Keratinocyte (primary cell): Measurements from ENCODE around the gene OTUD4. TPM values are rescaled to one million over a fixed set of nuclear protein-coding genes. Genes with fewer than 3 reads are reported as not detected.

ENCODE experiments used
- DNase-seq: peaks from one replicate; pipeline ENCODE4 v3.0.0-alpha.2; 2011; ENCODE audit warnings: low read depth, missing footprints, low spot score
- FAIRE-seq: peaks from 2 replicates; lab custom pipeline; 2011; peaks lifted over from hg19 to GRCh38; lab: Jason Lieb, UNC
- H2AFZ ChIP-seq: 2 replicates; pipeline ENCODE4 v1.6.0; 2012; ENCODE audit warnings: low read length, control low read depth, inconsistent platforms; ENCODE audit not compliant: control insufficient read depth
- H3K27ac ChIP-seq: 2 replicates; pipeline ENCODE4 v1.5.1; 2011; ENCODE audit warnings: low read length; ENCODE audit not compliant: control insufficient read depth, insufficient read depth
- H3K27me3 ChIP-seq: 3 replicates; pipeline ENCODE4 v1.6.0; 2011; ENCODE audit warnings: low read length; ENCODE audit not compliant: control insufficient read depth, insufficient read depth; ENCODE audit errors: extremely low read depth
- H3K36me3 ChIP-seq, 2 experiments: 2 replicates in 1 of 2; 3 replicates in 1 of 2; pipeline ENCODE4 v1.5.1; 2011; ENCODE audit warnings: low read length in 2 of 2, mild to moderate bottlenecking in 1 of 2; ENCODE audit not compliant: control insufficient read depth in 2 of 2, insufficient read depth in 2 of 2; ENCODE audit errors: extremely low read depth in 1 of 2
- H3K4me1 ChIP-seq: 3 replicates; pipeline ENCODE4 v1.5.1; 2011; ENCODE audit warnings: low read length; ENCODE audit not compliant: control insufficient read depth, insufficient read depth; ENCODE audit errors: extremely low read depth
- H3K4me2 ChIP-seq: 3 replicates; pipeline ENCODE4 v1.6.0; 2011; ENCODE audit warnings: low read depth, low read length; ENCODE audit not compliant: control insufficient read depth, insufficient read depth; ENCODE audit errors: extremely low read depth
- H3K4me3 ChIP-seq, 3 experiments: fragments of 200-600 bp in 1 of 3; sonication (generic) in 1 of 3; 2 replicates in 2 of 3; 3 replicates in 1 of 3; pipeline ENCODE4 v1.5.1; 2011 to 2016; ENCODE audit warnings: low read length in 3 of 3, mild to moderate bottlenecking in 3 of 3, control low read depth in 2 of 3, inconsistent platforms in 1 of 3, low read depth in 1 of 3, mixed read lengths in 1 of 3, mixed run types in 1 of 3, moderate library complexity in 1 of 3; ENCODE audit not compliant: control insufficient read depth in 2 of 3, insufficient read depth in 2 of 3; ENCODE audit errors: extremely low read depth in 1 of 3
- H3K79me2 ChIP-seq: 2 replicates; pipeline ENCODE4 v1.6.0; 2012; ENCODE audit warnings: low read length; ENCODE audit not compliant: control insufficient read depth, insufficient read depth
- H3K9ac ChIP-seq: 3 replicates; pipeline ENCODE4 v1.6.0; 2011; ENCODE audit warnings: low read length; ENCODE audit not compliant: control insufficient read depth, insufficient read depth; ENCODE audit errors: extremely low read depth
- H3K9me1 ChIP-seq: 3 replicates; pipeline ENCODE4 v1.6.0; 2011; ENCODE audit warnings: low read length; ENCODE audit not compliant: control insufficient read depth, insufficient read depth; ENCODE audit errors: extremely low read depth
- H3K9me3 ChIP-seq: 2 replicates; pipeline ENCODE4 v1.5.1; 2012; ENCODE audit warnings: low read depth, low read length; ENCODE audit not compliant: control insufficient read depth
- H4K20me1 ChIP-seq: 3 replicates; pipeline ENCODE4 v1.6.0; 2011; ENCODE audit warnings: low read length; ENCODE audit not compliant: control insufficient read depth, insufficient read depth; ENCODE audit errors: extremely low read depth
- EZH2 ChIP-seq: IDR thresholded peaks from one replicate; pipeline ENCODE4 v1.6.1; 2012; ENCODE audit warnings: inconsistent platforms, mild to moderate bottlenecking, low read length, moderate library complexity
- dilution Hi-C: fragments of 300-500 bp; cut with MboI; formaldehyde crosslinking; loops from one replicate; pipeline ENCODE4 v1.7.0; 2020; ENCODE audit warnings: low sequenced_read_pairs; ENCODE audit not compliant: extremely low pct_ligation_motif_present
- polyA plus RNA-seq, 5 experiments: library from polyadenylated mRNA; depleted of rRNA in 3 of 5; stranded (reverse) in 3 of 5; stranded (forward) in 1 of 5; unstranded in 1 of 5; fragments of >200 nt; gene quantifications; 1 replicate in 1 of 5; 2 replicates in 3 of 5; 3 replicates in 1 of 5; pipeline versions ENCODE4 v1.2.1 to v1.2.3, GENCODE V29; 2011 to 2012; ENCODE audit warnings: missing spikeins in 2 of 5, low read depth in 1 of 5, low replicate concordance in 1 of 5
- TF ChIP-seq, protein P1 (sequence below), 3 experiments: IDR thresholded peaks in 1 of 3; conservative IDR thresholded peaks in 1 of 3; optimal IDR thresholded peaks in 1 of 3; 2 replicates in 2 of 3; 3 replicates in 1 of 3; pipeline versions ENCODE3 to v1.5.1; 2011; ENCODE audit warnings: low read length in 3 of 3, mild to moderate bottlenecking in 3 of 3, moderate library complexity in 2 of 3, control low read depth in 1 of 3, inconsistent platforms in 1 of 3; ENCODE audit not compliant: insufficient read depth in 2 of 3; ENCODE audit errors: extremely low read depth in 1 of 3

The OTUD4 gene
- polyA plus RNA-seq, 1 donor (not counting 4 experiments of a cell fraction or from before 2014, with no cell fraction given) = 30.2 TPM

DNA sequence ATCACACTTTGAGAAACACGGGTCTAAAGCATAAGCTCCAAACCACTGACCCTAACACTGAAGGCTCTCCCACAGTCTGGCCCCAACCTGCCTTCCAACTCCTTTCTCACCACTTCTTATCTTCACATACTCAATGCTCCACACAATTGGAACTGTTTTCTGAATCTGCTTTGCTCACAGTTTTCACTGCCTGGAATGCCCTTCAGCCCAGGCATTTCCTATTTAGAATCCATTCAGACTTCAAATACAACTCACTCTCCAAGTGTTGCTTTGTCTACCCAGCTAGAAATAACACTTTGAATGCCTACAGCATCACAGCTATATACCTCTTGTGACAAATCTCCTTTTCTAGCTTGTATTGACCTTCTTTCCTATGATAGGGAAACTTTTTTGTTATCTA is 10.2 kb downstream of the OTUD4 start:
- Histone ChIP-seq H3K4me3 (no peak overlapping the region), H3K79me2 (peaks cover 66% of the 10 kb centered on the region), H3K9ac (no peak overlapping the region), H3K4me1 (no peaks in the 10 kb centered on the region), H3K9me3 (no peaks in the 10 kb centered on the region), H3K36me3 (peaks cover 12 to 23% of the 10 kb centered on the region in 2 experiments), H2AFZ (no peak overlapping the region), H3K27ac (no peak overlapping the region), H3K4me2 (no peak overlapping the region), H3K27me3 (no peaks in the 10 kb centered on the region), H3K9me1 (peaks cover 2% of the 10 kb centered on the region), H4K20me1 (peaks cover 2% of the 10 kb centered on the region)
- no peak for FAIRE-seq
- no peak for DNase-seq
- no peak for TF ChIP-seq EZH2
- TF ChIP-seq, protein P1, sequence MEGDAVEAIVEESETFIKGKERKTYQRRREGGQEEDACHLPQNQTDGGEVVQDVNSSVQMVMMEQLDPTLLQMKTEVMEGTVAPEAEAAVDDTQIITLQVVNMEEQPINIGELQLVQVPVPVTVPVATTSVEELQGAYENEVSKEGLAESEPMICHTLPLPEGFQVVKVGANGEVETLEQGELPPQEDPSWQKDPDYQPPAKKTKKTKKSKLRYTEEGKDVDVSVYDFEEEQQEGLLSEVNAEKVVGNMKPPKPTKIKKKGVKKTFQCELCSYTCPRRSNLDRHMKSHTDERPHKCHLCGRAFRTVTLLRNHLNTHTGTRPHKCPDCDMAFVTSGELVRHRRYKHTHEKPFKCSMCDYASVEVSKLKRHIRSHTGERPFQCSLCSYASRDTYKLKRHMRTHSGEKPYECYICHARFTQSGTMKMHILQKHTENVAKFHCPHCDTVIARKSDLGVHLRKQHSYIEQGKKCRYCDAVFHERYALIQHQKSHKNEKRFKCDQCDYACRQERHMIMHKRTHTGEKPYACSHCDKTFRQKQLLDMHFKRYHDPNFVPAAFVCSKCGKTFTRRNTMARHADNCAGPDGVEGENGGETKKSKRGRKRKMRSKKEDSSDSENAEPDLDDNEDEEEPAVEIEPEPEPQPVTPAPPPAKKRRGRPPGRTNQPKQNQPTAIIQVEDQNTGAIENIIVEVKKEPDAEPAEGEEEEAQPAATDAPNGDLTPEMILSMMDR (optimal IDR thresholded peaks at IDR 0.05 in 1 of 3, IDR thresholded peaks at IDR 0.05 in 1 of 3, conservative IDR thresholded peaks at IDR 0.05 in 1 of 3; ENCODE audit: extremely low read depth in 1 of 3, insufficient read depth in 2 of 3, low read length in 3 of 3) = no peak
- dilution Hi-C loops = no loop called here

DNA sequence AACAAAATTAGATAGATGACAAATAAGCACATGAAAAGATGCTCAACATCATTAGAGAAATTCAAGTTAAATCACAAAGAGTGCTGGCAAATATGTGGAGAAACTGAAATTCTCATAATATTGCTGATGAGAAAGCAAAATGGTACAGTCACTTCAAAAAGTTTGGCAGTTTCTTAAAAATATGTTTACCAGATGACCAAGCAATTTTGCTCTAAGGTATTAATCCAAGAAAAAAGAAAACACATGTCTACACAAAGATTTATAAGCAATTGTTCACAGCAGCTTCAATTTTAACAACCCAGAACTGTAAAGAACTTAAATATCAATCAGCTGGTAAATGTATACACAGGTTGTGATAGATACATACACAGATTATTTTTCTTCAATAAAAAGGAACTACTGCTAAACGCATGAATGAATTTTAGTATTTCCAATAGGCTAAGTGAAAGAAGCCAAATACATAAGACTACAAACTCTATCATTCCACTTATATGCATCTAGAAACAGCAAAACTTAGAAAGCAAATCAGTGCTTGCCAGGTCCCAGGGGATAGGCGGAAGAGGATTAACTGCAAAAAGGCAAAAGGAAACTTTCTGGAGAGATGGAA is 11.7 kb downstream of the OTUD4 start:
- no peak for TF ChIP-seq EZH2
- TF ChIP-seq, protein P1 (optimal IDR thresholded peaks at IDR 0.05 in 1 of 3, IDR thresholded peaks at IDR 0.05 in 1 of 3, conservative IDR thresholded peaks at IDR 0.05 in 1 of 3; ENCODE audit: extremely low read depth in 1 of 3, insufficient read depth in 2 of 3, low read length in 3 of 3) = no peak
- no peak overlapping the region for H2AFZ ChIP-seq
- peaks cover 2% of the 10 kb centered on the region for H4K20me1 ChIP-seq
- no peaks in the 10 kb centered on the region for H3K9me3 ChIP-seq
- H3K4me3 ChIP-seq = no peak overlapping the region
- H3K27me3 ChIP-seq = no peaks in the 10 kb centered on the region
- no peak for DNase-seq
- peaks cover 2% of the 10 kb centered on the region for H3K9me1 ChIP-seq
- FAIRE-seq = no peak
- peaks cover 10 to 23% of the 10 kb centered on the region in 2 experiments for H3K36me3 ChIP-seq
- peaks cover 50% of the 10 kb centered on the region for H3K79me2 ChIP-seq
- no peak overlapping the region for H3K27ac ChIP-seq
- H3K4me1 ChIP-seq = no peaks in the 10 kb centered on the region
- no peak overlapping the region for H3K4me2 ChIP-seq
- dilution Hi-C loops = no loop called here
- no peak overlapping the region for H3K9ac ChIP-seq
